K562 (cell line): ENCODE results near the gene ITGAL. TPM values are rescaled to one million over a fixed set of nuclear protein-coding genes. Genes with fewer than 3 reads are reported as not detected.
A peak's percentile ranks its signal among the peaks of the same experiment; 100 is the strongest.

Experiments used
- BHLHE40 ChIP-seq: IDR thresholded peaks from 2 replicates; pipeline ENCODE4 v1.6.1; 2011; ENCODE audit warnings: low read length, improper control_type of control experiment
- DACH1 ChIP-seq: fragments of 450-650 bp; IDR thresholded peaks from 2 replicates; pipeline ENCODE4 v1.6.1; 2018; ENCODE audit not compliant: partially characterized antibody
- FIP1L1 ChIP-seq: fragments of 200-400 bp; formaldehyde crosslinking; IDR thresholded peaks from 2 replicates; pipeline ENCODE4 v1.6.1; 2018; ENCODE audit warnings: mild to moderate bottlenecking, low read depth, low read length; ENCODE audit not compliant: poor library complexity, severe bottlenecking
- GTF2F1 ChIP-seq: IDR thresholded peaks from 2 replicates; pipeline ENCODE4 v1.6.1; 2011; ENCODE audit warnings: low read depth, low read length, improper control_type of control experiment
- HDAC3 ChIP-seq: fragments of 450-650 bp; IDR thresholded peaks from 2 replicates; pipeline ENCODE4 v1.6.1; 2018; ENCODE audit warnings: borderline replicate concordance, mild to moderate bottlenecking, moderate library complexity; ENCODE audit not compliant: partially characterized antibody
- KDM5B ChIP-seq: fragments of 200-600 bp; sonication (generic); IDR thresholded peaks from 2 replicates; pipeline ENCODE4 v1.6.1; 2012; ENCODE audit warnings: low read depth, mild to moderate bottlenecking, moderate library complexity, low read length, control low read depth, inconsistent platforms; ENCODE audit not compliant: insufficient replicate concordance
- NR2C1 ChIP-seq, 2 experiments: fragments of 450-650 bp; IDR thresholded peaks; 2 replicates each; pipeline ENCODE4 v1.6.1; 2017; ENCODE audit warnings: mild to moderate bottlenecking in 2 of 2, antibody characterized with exemption in 1 of 2, inconsistent platforms in 1 of 2, missing compliant biosample characterization in 1 of 2, missing genetic modification characterization in 1 of 2
- RBM14 ChIP-seq: fragments of 200-400 bp; formaldehyde crosslinking; IDR thresholded peaks from 2 replicates; pipeline ENCODE4 v1.6.1; 2018; ENCODE audit warnings: low read depth, mild to moderate bottlenecking, low read length, moderate library complexity, borderline replicate concordance; ENCODE audit not compliant: insufficient read depth
- RUNX1 ChIP-seq: sonication (generic); IDR thresholded peaks from 2 replicates; pipeline ENCODE4 v1.6.1; 2016; ENCODE audit warnings: antibody characterized with exemption, low read depth
- SRF ChIP-seq, 2 experiments: fragments of 250-450, 450-650 bp in 1 of 2; sonication (Bioruptor Pico) in 1 of 2; sonication (generic) in 1 of 2; formaldehyde crosslinking; IDR thresholded peaks; 2 replicates each; pipeline versions ENCODE4 v1.5.0 to v1.5.1; 2020 to 2022; ENCODE audit warnings: mild to moderate bottlenecking in 1 of 2, missing genetic modification reagents in 1 of 2
- TFAP4 ChIP-seq: sonication (generic); formaldehyde crosslinking; IDR thresholded peaks from 2 replicates; pipeline ENCODE4 v1.8.0; 2022; ENCODE audit warnings: missing genetic modification reagents, mild to moderate bottlenecking, moderate library complexity, borderline replicate concordance
- VEZF1 ChIP-seq: fragments of 200-800 bp; sonication (Bioruptor generic); IDR thresholded peaks from 2 replicates; pipeline ENCODE4 v1.6.1; 2017; ENCODE audit warnings: missing genetic modification characterization, missing compliant biosample characterization
- ZNF449 ChIP-seq: fragments of 250-450 bp; sonication (Bioruptor Pico); IDR thresholded peaks from 2 replicates; pipeline ENCODE4 v1.8.0; 2022; ENCODE audit warnings: moderate library complexity, mild to moderate bottlenecking, inconsistent platforms
- polyA plus RNA-seq, 8 experiments: library from polyadenylated mRNA; depleted of rRNA in 4 of 8; stranded (reverse) in 5 of 8; unstranded in 3 of 8; fragments of >200 nt; fragmentation: Nextera tagmentation in 2 of 8; fragmentation: Illumina TruSeq in 1 of 8; extraction: Ambion mirVana in 2 of 8; extraction: Trizol in 1 of 8; gene quantifications; 2 replicates each; pipeline versions ENCODE4 v1.2.1 to v1.2.3, GENCODE V29; 2011 to 2014; ENCODE audit warnings: inconsistent platforms in 1 of 8, missing spikeins in 1 of 8
- total RNA-seq, 7 experiments: library from RNA; depleted of rRNA in 6 of 7; stranded (reverse); fragments of >200 nt in 6 of 7; fragmentation: Illumina TruSeq in 2 of 7; extraction: Trizol in 2 of 7; gene quantifications; 2 replicates each; pipeline versions ENCODE4 v1.2.1 to v1.2.3, GENCODE V29; 2011 to 2021; ENCODE audit warnings: low replicate concordance in 1 of 7
- TF ChIP-seq, protein P1 (sequence below): fragments of 250-450 bp; sonication (Bioruptor Pico); IDR thresholded peaks from 2 replicates; pipeline ENCODE4 v1.5.1; 2021; ENCODE audit warnings: mild to moderate bottlenecking
- TF ChIP-seq, protein P2 (sequence below): fragments of 450-650 bp; IDR thresholded peaks from 2 replicates; pipeline ENCODE4 v1.6.1; 2014; ENCODE audit warnings: low read depth, mild to moderate bottlenecking, moderate library complexity, borderline replicate concordance
- TF ChIP-seq, protein P3 (sequence below): fragments of 450-650 bp; conservative IDR thresholded peaks from 2 replicates; pipeline ENCODE4 v1.6.1; 2016; ENCODE audit warnings: missing genetic modification characterization, low read depth, mild to moderate bottlenecking, missing compliant biosample characterization, moderate library complexity

The ITGAL gene
- total and polyA plus RNA-seq, 9 of the 15 experiments (the other 6 are each of a cell fraction or from before 2014, with no cell fraction given) = 0.01 to 0.53 TPM; not detected in 7

DNA sequence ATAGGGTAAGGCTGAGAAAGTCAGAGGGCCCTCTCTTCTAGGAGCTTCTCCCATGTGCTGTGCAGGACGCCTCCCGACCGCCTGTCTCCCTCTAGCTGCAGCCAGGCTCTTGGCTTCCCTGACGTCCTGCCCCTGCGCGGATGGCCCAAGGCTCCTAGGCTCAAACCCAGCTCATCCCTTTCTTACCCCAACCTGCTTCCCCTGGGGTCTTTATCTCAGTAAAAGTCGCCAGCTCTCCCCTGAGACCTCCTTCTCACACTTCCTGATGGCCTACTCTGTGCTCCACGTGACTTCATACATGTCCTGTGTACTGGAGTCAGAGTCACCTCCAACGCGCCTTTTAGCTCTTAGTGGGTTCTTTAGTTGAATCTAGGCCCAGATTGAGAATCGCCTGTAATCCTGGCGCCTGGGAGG lies 63.2 kb downstream of the ITGAL start (continued):
- TF ChIP-seq, protein P1, sequence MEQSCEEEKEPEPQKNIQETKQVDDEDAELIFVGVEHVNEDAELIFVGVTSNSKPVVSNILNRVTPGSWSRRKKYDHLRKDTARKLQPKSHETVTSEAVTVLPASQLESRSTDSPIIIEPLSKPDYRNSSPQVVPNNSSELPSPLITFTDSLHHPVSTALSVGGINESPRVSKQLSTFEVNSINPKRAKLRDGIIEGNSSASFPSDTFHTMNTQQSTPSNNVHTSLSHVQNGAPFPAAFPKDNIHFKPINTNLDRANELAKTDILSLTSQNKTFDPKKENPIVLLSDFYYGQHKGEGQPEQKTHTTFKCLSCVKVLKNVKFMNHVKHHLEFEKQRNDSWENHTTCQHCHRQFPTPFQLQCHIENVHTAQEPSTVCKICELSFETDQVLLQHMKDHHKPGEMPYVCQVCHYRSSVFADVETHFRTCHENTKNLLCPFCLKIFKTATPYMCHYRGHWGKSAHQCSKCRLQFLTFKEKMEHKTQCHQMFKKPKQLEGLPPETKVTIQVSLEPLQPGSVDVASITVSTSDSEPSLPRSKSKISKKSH = no peak
- no peak for TF ChIP-seq GTF2F1
- no peak for TF ChIP-seq SRF (CRISPR knock-in tag; IDR thresholded peaks at IDR 0.05)
- TF ChIP-seq BHLHE40 = no peak; the same call in 1 of the 2 replicates
- TF ChIP-seq RUNX1 = no peak
- no peak for TF ChIP-seq FIP1L1
- no peak for TF ChIP-seq RBM14
- no peak for TF ChIP-seq HDAC3
- no peak; the same call in 1 of the 2 replicates for TF ChIP-seq VEZF1 (CRISPR knock-in tag)
- TF ChIP-seq NR2C1 (IDR thresholded peaks at IDR 0.05) = no peak
- peak; percentile 41; the same call in 1 of the 2 replicates for TF ChIP-seq NR2C1 (tag; IDR thresholded peaks at IDR 0.05)
- TF ChIP-seq KDM5B = peak; percentile 67
- TF ChIP-seq, protein P2, sequence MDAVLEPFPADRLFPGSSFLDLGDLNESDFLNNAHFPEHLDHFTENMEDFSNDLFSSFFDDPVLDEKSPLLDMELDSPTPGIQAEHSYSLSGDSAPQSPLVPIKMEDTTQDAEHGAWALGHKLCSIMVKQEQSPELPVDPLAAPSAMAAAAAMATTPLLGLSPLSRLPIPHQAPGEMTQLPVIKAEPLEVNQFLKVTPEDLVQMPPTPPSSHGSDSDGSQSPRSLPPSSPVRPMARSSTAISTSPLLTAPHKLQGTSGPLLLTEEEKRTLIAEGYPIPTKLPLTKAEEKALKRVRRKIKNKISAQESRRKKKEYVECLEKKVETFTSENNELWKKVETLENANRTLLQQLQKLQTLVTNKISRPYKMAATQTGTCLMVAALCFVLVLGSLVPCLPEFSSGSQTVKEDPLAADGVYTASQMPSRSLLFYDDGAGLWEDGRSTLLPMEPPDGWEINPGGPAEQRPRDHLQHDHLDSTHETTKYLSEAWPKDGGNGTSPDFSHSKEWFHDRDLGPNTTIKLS = no peak
- TF ChIP-seq DACH1 = no peak
- TF ChIP-seq ZNF449 (CRISPR knock-in tag) = no peak
- TF ChIP-seq, protein P3, sequence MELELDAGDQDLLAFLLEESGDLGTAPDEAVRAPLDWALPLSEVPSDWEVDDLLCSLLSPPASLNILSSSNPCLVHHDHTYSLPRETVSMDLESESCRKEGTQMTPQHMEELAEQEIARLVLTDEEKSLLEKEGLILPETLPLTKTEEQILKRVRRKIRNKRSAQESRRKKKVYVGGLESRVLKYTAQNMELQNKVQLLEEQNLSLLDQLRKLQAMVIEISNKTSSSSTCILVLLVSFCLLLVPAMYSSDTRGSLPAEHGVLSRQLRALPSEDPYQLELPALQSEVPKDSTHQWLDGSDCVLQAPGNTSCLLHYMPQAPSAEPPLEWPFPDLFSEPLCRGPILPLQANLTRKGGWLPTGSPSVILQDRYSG (tag) = no peak
- peak; percentile 45; the same call in 1 of the 2 replicates for TF ChIP-seq TFAP4 (CRISPR knock-in tag)
